KMS-11 (cell line): ENCODE data around the gene ITPKB.
A peak's percentile ranks its signal among the peaks of the same experiment; 100 is the strongest.

Experiments used
- H2AFZ ChIP-seq: fragments of 200-600 bp; sonication (generic); 2 replicates; pipeline ENCODE4 v1.6.1; 2016; ENCODE audit warnings: antibody characterized with exemption, mixed run types, low read depth
- H3K27ac ChIP-seq: fragments of 200-600 bp; sonication (generic); 2 replicates; pipeline ENCODE4 v1.6.1; 2016; ENCODE audit warnings: mild to moderate bottlenecking, mixed run types
- H3K27me3 ChIP-seq: fragments of 200-600 bp; sonication (generic); 2 replicates; pipeline ENCODE4 v1.6.1; 2017; ENCODE audit warnings: mild to moderate bottlenecking, low read depth, mixed run types, moderate library complexity; ENCODE audit not compliant: insufficient read depth
- H3K36me3 ChIP-seq: fragments of 200-600 bp; sonication (generic); 2 replicates; pipeline ENCODE4 v1.6.1; 2017; ENCODE audit warnings: mild to moderate bottlenecking, mixed run types; ENCODE audit not compliant: insufficient read depth
- H3K4me1 ChIP-seq: fragments of 200-600 bp; sonication (generic); 2 replicates; pipeline ENCODE4 v1.6.1; 2016; ENCODE audit warnings: mild to moderate bottlenecking, low read depth, mixed run types; ENCODE audit not compliant: poor library complexity, severe bottlenecking
- H3K4me2 ChIP-seq: fragments of 200-600 bp; sonication (generic); 2 replicates; pipeline ENCODE4 v1.7.0; 2016; ENCODE audit warnings: mild to moderate bottlenecking, mixed run types
- H3K4me3 ChIP-seq: fragments of 200-600 bp; sonication (generic); IDR thresholded peaks from 2 replicates; pipeline ENCODE4 v1.6.1; 2017; ENCODE audit warnings: low read depth, low read length, mixed read lengths; ENCODE audit not compliant: insufficient read depth
- H3K79me2 ChIP-seq: fragments of 200-600 bp; sonication (generic); 2 replicates; pipeline ENCODE4 v1.6.1; 2016; ENCODE audit warnings: low read depth, mixed run types; ENCODE audit not compliant: insufficient read depth
- H3K9ac ChIP-seq: fragments of 200-600 bp; sonication (generic); 2 replicates; pipeline ENCODE4 v1.6.1; 2016; ENCODE audit warnings: mild to moderate bottlenecking, mixed run types
- H4K20me1 ChIP-seq: fragments of 200-600 bp; sonication (generic); 2 replicates; pipeline ENCODE4 v1.6.1; 2016; ENCODE audit warnings: mild to moderate bottlenecking, mixed run types; ENCODE audit not compliant: insufficient read depth
- TF ChIP-seq, protein P1 (sequence below): fragments of 200-600 bp; sonication (generic); conservative IDR thresholded peaks from 2 replicates; pipeline ENCODE4 v1.6.1; 2017; ENCODE audit warnings: low read depth, mild to moderate bottlenecking, antibody characterized with exemption, low read length, moderate library complexity, mixed read lengths

ITPKB gene

DNA sequence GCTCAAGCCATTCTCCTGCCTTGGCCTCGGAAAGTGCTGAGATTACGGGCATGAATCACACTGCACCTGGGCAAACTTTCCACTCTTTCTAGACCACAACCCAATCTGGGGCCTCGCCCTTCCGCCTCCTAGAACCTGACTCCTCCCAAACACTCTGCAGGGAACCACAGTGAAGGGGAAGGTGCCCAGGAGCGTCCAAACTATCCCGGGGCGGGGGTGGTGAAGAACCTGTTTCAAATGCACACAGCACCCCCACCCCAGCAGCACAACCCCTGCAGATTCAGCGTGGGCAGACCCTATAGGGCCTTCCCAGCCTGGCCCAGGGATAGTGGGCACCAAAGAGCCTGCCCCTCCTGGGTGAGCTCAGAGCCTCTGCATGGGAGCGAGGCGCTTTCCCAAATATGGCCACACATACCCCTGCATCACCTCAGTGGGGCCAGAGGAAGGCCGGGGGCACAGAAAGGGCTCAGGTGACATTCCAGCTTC lies 103.6 kb downstream of the ITPKB start:
- TF ChIP-seq, protein P1, sequence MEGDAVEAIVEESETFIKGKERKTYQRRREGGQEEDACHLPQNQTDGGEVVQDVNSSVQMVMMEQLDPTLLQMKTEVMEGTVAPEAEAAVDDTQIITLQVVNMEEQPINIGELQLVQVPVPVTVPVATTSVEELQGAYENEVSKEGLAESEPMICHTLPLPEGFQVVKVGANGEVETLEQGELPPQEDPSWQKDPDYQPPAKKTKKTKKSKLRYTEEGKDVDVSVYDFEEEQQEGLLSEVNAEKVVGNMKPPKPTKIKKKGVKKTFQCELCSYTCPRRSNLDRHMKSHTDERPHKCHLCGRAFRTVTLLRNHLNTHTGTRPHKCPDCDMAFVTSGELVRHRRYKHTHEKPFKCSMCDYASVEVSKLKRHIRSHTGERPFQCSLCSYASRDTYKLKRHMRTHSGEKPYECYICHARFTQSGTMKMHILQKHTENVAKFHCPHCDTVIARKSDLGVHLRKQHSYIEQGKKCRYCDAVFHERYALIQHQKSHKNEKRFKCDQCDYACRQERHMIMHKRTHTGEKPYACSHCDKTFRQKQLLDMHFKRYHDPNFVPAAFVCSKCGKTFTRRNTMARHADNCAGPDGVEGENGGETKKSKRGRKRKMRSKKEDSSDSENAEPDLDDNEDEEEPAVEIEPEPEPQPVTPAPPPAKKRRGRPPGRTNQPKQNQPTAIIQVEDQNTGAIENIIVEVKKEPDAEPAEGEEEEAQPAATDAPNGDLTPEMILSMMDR: no peak
- no peaks in the 10 kb centered on the region for H3K79me2 ChIP-seq
- H3K27me3 ChIP-seq: no peaks in the 10 kb centered on the region
- H3K27ac ChIP-seq: peak overlapping the region; percentile 85
- H3K4me2 ChIP-seq: peak overlapping the region; percentile 100
- H2AFZ ChIP-seq: no peak overlapping the region
- no peaks in the 10 kb centered on the region for H4K20me1 ChIP-seq
- H3K9ac ChIP-seq: peak overlapping the region; percentile 40; the same call in 1 of the 2 replicates
- no peaks in the 10 kb centered on the region for H3K36me3 ChIP-seq
- H3K4me1 ChIP-seq: peaks cover 32% of the 10 kb centered on the region
- H3K4me3 ChIP-seq: no peak overlapping the region

DNA sequence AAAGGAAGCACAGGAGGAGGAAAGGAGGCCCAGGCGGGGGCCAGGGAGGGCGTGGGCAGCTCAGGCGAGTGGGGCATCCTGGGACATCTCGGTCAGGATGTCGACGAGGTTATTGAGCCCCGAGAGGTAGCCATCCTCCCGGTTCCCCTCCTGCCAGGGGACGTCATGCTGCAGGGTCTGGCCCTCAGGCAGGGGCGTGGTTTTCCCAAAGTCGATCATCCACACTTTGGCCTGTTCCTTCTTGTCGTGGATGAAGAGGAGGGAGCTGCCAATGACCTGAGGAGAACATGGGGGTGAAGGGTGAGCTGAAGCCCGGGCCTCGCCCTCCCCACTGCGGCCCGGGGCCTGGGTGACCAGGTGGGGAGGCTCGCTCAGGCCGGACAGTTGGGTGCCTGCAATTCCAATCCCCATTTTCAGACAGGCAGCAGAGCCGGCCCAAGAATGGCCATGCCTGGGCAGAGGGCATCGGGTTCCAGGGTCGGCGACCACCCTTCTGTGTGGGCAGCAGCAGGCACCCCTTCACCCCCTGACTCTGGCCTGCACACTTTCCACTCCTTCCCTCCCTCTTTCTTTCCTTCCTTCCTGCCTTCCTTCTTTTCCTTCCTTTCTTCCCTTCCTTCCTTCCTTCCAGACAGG lies 104.4 kb downstream of the ITPKB start:
- no peak overlapping the region for H3K4me3 ChIP-seq
- peak overlapping the region; percentile 100 for H3K4me2 ChIP-seq
- TF ChIP-seq, protein P1: no peak
- no peaks in the 10 kb centered on the region for H3K27me3 ChIP-seq
- H3K9ac ChIP-seq: peak overlapping the region; percentile 40; the same call in 1 of the 2 replicates
- H3K27ac ChIP-seq: peak overlapping the region; percentile 85
- peaks cover 32% of the 10 kb centered on the region for H3K4me1 ChIP-seq
- no peaks in the 10 kb centered on the region for H4K20me1 ChIP-seq
- H2AFZ ChIP-seq: no peak overlapping the region
- H3K79me2 ChIP-seq: no peaks in the 10 kb centered on the region
- no peaks in the 10 kb centered on the region for H3K36me3 ChIP-seq

DNA sequence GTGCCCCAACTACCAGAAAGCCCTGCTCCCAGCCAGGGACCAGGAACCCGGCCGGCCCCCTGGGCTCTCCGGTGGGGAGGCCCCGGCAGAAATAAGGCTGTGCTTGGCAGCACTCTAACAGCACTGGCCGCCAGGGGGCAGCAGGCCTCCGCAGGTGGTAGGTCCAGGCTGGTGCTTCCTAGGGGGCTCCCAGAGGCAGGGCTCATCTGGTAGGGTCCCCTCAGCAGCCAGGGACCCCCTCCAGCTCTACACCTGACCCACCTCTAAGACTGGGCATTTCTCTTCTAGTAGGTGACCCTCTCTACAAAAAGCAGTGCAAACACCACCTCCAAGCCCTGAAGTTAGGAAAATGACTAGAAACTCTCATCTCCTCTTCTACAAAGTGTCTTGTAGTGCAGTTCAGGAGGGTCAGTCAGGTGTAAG lies 104.9 kb downstream of the ITPKB start:
- H3K9ac ChIP-seq: no peak overlapping the region
- no peaks in the 10 kb centered on the region for H3K79me2 ChIP-seq
- H3K27me3 ChIP-seq: no peaks in the 10 kb centered on the region
- H3K36me3 ChIP-seq: no peaks in the 10 kb centered on the region
- H3K4me2 ChIP-seq: peak overlapping the region; percentile 100
- TF ChIP-seq, protein P1: peak; percentile 98
- no peaks in the 10 kb centered on the region for H4K20me1 ChIP-seq
- H3K27ac ChIP-seq: peak overlapping the region; percentile 85
- peaks cover 32% of the 10 kb centered on the region for H3K4me1 ChIP-seq
- no peak overlapping the region for H3K4me3 ChIP-seq
- H2AFZ ChIP-seq: peak overlapping the region; percentile 44; the same call in 1 of the 2 replicates

DNA sequence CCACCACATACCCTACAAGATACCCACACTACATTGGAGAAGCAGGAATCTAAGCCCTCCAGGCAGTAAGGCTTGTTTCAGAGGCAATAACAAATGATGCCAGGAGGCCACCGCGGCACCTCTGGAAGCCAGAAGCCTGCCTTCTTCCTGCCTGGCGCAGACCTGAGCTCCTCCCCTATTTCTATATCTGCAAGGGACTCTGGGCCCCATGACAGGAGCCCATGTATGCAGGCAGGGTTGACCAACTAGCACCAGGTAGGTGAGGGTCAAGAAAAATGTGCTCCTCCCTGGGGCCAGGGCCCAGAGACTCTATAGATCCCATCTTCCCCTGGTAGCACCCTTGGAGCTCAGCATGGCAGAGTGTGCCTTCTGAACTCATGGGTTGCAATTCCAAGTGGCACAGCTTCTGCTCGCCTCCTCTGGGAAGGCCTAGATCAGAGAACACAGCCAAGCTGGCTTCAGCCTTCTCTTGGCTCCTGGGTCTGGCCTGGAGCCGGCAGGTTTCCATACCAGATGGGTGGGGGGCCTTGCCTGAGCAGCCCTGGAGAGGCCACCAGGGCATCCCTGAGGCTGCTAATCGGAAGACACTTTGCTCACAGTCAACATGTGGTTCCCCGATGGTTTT lies 105.4 kb downstream of the ITPKB start:
- H3K4me3 ChIP-seq: no peak overlapping the region
- peaks cover 32% of the 10 kb centered on the region for H3K4me1 ChIP-seq
- H4K20me1 ChIP-seq: no peaks in the 10 kb centered on the region
- H2AFZ ChIP-seq: peak overlapping the region; percentile 44; the same call in 1 of the 2 replicates
- H3K79me2 ChIP-seq: no peaks in the 10 kb centered on the region
- no peaks in the 10 kb centered on the region for H3K27me3 ChIP-seq
- H3K36me3 ChIP-seq: no peaks in the 10 kb centered on the region
- no peak overlapping the region for H3K9ac ChIP-seq
- TF ChIP-seq, protein P1: no peak
- no peak overlapping the region for H3K27ac ChIP-seq
- peak overlapping the region; percentile 100; the same call in 1 of the 2 replicates for H3K4me2 ChIP-seq
